ENCODE measurements around the gene PFDN4. TPM values are rescaled to one million over a fixed set of nuclear protein-coding genes. Genes with fewer than 3 reads are reported as not detected.
"Not testable (repeated sequence)": the region's sequence is repeated elsewhere in the genome, so short reads cannot be mapped to it uniquely, and the experiment has no call there.

PFDN4 gene
- total RNA-seq, 1 donor from 2014 or later = 26.8 TPM

DNA sequence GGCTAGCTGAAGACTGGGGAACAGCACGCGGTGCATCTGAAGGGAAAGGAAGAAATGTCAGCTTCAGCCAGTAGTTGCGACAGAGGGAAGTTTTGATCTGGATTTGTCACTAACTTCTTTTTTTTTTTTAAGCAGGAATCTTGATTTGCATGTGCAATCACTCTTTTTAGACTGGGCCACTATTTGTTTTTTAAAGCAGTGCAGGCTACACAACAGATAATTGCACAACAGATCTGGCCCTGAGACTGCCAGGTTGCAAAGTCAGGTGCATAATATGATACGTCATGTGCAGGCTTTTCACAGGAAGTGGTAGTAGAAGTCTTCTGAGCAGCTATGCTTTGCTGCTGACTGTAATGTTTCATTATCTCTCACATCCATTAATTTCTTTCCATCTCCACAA is 13.5 kb downstream of the PFDN4 start:
- H3K36me3 Mint-ChIP-seq (ENCODE audit: insufficient read depth) = peaks cover 7% of the 10 kb centered on the region
- no peak overlapping the region for H3K27ac Mint-ChIP-seq
- peaks cover 6% of the 10 kb centered on the region for H3K27me3 Mint-ChIP-seq
- DNase-seq (ENCODE audit: low spot score, unreplicated experiment) = no peak
- peaks cover 15% of the 10 kb centered on the region for H3K4me1 Mint-ChIP-seq (ENCODE audit: low read depth)
- TF ChIP-seq, protein P1, sequence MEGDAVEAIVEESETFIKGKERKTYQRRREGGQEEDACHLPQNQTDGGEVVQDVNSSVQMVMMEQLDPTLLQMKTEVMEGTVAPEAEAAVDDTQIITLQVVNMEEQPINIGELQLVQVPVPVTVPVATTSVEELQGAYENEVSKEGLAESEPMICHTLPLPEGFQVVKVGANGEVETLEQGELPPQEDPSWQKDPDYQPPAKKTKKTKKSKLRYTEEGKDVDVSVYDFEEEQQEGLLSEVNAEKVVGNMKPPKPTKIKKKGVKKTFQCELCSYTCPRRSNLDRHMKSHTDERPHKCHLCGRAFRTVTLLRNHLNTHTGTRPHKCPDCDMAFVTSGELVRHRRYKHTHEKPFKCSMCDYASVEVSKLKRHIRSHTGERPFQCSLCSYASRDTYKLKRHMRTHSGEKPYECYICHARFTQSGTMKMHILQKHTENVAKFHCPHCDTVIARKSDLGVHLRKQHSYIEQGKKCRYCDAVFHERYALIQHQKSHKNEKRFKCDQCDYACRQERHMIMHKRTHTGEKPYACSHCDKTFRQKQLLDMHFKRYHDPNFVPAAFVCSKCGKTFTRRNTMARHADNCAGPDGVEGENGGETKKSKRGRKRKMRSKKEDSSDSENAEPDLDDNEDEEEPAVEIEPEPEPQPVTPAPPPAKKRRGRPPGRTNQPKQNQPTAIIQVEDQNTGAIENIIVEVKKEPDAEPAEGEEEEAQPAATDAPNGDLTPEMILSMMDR (IDR thresholded peaks at IDR 0.05; ENCODE audit: unreplicated experiment) = no peak
- no peaks in the 10 kb centered on the region for H3K9me3 Mint-ChIP-seq (ENCODE audit: low read depth)
- H3K4me3 Mint-ChIP-seq (ENCODE audit: low read depth) = no peak overlapping the region

DNA sequence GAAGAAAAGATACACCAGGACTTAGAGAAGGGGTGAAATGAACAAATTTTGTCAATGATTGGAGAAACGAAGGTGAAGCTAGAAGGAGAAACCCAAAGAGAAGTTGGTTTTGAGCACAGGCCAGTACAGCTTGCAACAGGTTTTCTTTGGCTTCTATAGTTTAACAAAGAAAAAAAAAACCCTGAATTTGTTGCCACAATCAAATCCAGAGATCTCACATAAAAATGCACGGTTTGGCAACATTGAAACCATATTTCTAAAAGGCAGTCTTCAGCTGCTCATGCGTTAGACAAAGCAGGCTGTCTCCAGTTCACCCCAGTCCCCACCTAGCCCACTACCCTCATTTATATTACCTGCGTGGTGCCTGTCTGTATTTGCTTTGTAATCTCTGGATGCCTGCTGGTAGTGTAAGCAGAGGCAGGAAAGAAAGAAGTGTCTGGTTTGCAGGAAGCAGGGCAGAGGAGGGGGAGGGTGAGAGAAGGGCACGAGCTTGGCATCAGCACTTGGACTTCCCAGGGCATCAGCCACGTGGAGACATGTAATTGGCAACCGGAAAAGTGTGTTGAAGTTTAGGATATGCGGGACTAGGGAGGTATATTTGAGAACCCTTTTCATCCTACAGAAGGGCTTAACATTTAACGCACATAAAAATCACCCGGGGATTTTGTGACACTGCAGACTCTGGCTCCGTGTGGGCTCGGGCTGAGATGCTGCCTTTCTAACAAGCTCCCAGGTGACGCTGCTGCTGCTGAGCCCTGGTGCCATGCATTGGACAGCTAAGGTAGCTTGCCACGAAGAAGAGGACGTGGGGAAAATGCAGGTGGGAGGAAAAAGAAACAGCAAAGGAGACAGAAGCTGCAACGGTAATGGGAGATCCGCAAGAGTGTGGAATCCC is 14.4 kb downstream of the PFDN4 start:
- no peak overlapping the region for H3K27ac Mint-ChIP-seq

DNA sequence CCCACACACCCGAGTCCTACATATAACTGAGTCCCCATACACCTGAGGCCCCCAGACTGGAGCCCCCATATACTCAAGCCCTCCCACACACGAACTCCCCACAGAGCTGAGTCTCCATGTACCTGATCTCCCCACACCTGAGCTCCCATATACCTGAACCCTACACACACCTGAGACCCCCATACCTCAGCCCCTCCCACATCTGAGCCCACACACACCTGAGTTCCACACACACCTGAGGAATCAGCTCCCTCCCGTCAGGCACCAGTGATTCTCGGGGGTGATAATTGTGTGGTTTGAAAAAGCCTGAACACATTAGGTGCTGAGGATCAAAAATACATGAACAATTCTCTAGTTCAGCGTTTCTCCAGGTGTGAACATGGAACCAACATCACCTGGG is 15.4 kb downstream of the PFDN4 start:
- no peaks in the 10 kb centered on the region for H3K9me3 Mint-ChIP-seq (ENCODE audit: low read depth)
- H3K4me1 Mint-ChIP-seq (ENCODE audit: low read depth) = peaks cover 15% of the 10 kb centered on the region
- H3K27me3 Mint-ChIP-seq = peaks cover 6% of the 10 kb centered on the region
- H3K4me3 Mint-ChIP-seq (ENCODE audit: low read depth) = no peak overlapping the region
- no peak for DNase-seq (ENCODE audit: low spot score, unreplicated experiment)
- no peak overlapping the region for H3K27ac Mint-ChIP-seq
- H3K36me3 Mint-ChIP-seq (ENCODE audit: insufficient read depth) = peaks cover 1% of the 10 kb centered on the region
- TF ChIP-seq, protein P1 (IDR thresholded peaks at IDR 0.05; ENCODE audit: unreplicated experiment) = no peak

More for the DNA sequence above, 14.4 kb downstream of the PFDN4 start:
- TF ChIP-seq, protein P1 (IDR thresholded peaks at IDR 0.05; ENCODE audit: unreplicated experiment) = no peak
- Mint-ChIP-seq H3K4me3 (ENCODE audit: low read depth) (no peak overlapping the region), H3K27me3 (peaks cover 6% of the 10 kb centered on the region), H3K36me3 (ENCODE audit: insufficient read depth) (peaks cover 2% of the 10 kb centered on the region), H3K4me1 (ENCODE audit: low read depth) (peaks cover 15% of the 10 kb centered on the region), H3K9me3 (ENCODE audit: low read depth) (no peaks in the 10 kb centered on the region)
- no peak for DNase-seq (ENCODE audit: low spot score, unreplicated experiment)

DNA sequence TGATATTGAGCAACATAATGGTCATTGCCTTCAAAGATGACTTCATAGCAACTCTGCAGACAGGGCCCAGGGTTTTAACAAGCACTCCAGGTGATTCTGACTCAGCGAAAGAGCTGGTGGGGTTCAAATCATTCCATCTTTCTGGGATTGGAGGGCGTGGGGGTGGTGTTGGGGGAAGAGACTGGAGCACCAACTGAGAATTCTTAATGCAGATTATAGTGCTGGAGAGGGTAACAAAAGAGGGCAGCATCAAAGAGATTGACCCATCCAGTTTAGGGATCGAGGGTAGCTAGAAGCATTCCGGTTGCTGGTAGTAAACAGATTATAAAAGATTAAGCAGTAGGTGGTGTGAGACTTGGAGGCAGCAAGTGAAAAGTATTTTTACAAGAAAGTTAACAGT is 15.9 kb downstream of the PFDN4 start:
- peaks cover 15% of the 10 kb centered on the region for H3K4me1 Mint-ChIP-seq (ENCODE audit: low read depth)
- DNase-seq (ENCODE audit: low spot score, unreplicated experiment) = no peak

DNA sequence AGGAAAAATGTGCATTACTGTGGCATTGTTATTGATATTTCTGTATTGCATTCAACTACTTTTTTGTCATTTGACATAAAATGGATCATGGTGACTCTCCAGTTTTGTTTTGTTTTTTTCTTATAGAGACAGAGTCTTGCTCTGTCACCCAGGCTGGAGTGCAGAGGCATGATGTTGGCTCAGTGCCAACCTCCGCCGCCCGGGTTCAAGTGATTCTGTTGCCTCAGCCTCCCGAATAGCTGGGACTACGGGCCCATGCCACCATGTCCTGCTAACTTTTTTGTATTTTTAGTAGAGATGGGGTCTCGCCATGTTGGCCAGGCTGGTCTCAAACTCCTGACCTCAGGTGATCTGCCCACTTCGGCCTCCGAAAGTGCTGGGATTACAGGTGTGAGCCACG is 16.8 kb downstream of the PFDN4 start:
- H3K27me3 Mint-ChIP-seq; H3K9me3 Mint-ChIP-seq (ENCODE audit: low read depth); H3K36me3 Mint-ChIP-seq (ENCODE audit: insufficient read depth); H3K27ac Mint-ChIP-seq; DNase-seq (ENCODE audit: low spot score, unreplicated experiment); H3K4me3 Mint-ChIP-seq (ENCODE audit: low read depth): not testable (repeated sequence)
- peaks cover 15% of the 10 kb centered on the region for H3K4me1 Mint-ChIP-seq (ENCODE audit: low read depth)

More for the DNA sequence above, 15.9 kb downstream of the PFDN4 start:
- H3K27ac Mint-ChIP-seq = no peak overlapping the region
- H3K36me3 Mint-ChIP-seq (ENCODE audit: insufficient read depth) = peaks cover 1% of the 10 kb centered on the region
- H3K9me3 Mint-ChIP-seq (ENCODE audit: low read depth) = no peaks in the 10 kb centered on the region
- no peak overlapping the region for H3K4me3 Mint-ChIP-seq (ENCODE audit: low read depth)
- TF ChIP-seq, protein P1 (IDR thresholded peaks at IDR 0.05; ENCODE audit: unreplicated experiment) = no peak
- H3K27me3 Mint-ChIP-seq = peaks cover 6% of the 10 kb centered on the region

DNA sequence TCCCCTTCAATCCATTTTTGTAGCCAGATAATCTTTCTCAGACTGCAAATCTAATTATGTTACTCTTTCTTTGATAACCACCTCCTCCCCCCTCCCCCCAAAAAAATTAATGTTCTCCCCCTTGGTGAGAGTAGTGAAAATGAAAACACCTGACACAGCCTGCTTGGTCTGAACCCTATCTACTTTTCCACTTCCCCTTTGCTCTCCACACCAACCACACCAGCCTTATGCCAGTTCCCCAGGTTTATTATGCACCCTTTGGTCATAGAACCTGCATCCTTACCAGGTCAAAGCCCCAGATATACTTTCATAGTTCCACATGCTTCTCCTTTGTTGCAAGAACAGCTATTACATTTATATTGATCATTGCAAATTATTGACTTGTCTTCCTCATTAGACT is 19.4 kb downstream of the PFDN4 start:
- Mint-ChIP-seq H3K36me3 (ENCODE audit: insufficient read depth) (no peaks in the 10 kb centered on the region), H3K27ac (no peak overlapping the region), H3K9me3 (ENCODE audit: low read depth) (no peaks in the 10 kb centered on the region), H3K27me3 (peaks cover 6% of the 10 kb centered on the region), H3K4me1 (ENCODE audit: low read depth) (peaks cover 5% of the 10 kb centered on the region), H3K4me3 (ENCODE audit: low read depth) (no peak overlapping the region)
- TF ChIP-seq, protein P1 (IDR thresholded peaks at IDR 0.05; ENCODE audit: unreplicated experiment) = no peak
- no peak for DNase-seq (ENCODE audit: low spot score, unreplicated experiment)
